ENCODE data around the gene CSNK1D.

The CSNK1D gene

GRCh38 chr17:82240506-82241182, 32.9 kb downstream of the CSNK1D start:
- DNase-seq (ENCODE audit: low read depth), result no peak

GRCh38 chr17:82239926-82240505, 33.5 kb downstream of the CSNK1D start:
- no peak for DNase-seq (ENCODE audit: low read depth)

GRCh38 chr17:82239401-82239925, 34.0 kb downstream of the CSNK1D start:
- no peak for DNase-seq (ENCODE audit: low read depth)

GRCh38 chr17:82238472-82239201, 34.9 kb downstream of the CSNK1D start:
- DNase-seq (ENCODE audit: low read depth), result no peak

- no peak for DNase-seq (ENCODE audit: low read depth)
Measured at GRCh38 chr17:82237746-82238471, 35.6 kb downstream of the CSNK1D start.

GRCh38 chr17:82237083-82237745, 36.3 kb downstream of the CSNK1D start:
- DNase-seq (ENCODE audit: low read depth), result no peak

GRCh38 chr17:82236142-82236971, 37.1 kb downstream of the CSNK1D start:
- DNase-seq (ENCODE audit: low read depth), result no peak

GRCh38 chr17:82235775-82236141, 37.7 kb downstream of the CSNK1D start:
- DNase-seq (ENCODE audit: low read depth), result no peak

- no peak for DNase-seq (ENCODE audit: low read depth)
Measured at GRCh38 chr17:82235056-82235774, 38.3 kb downstream of the CSNK1D start.

GRCh38 chr17:82234211-82235055, 39.1 kb downstream of the CSNK1D start:
- no peak for DNase-seq (ENCODE audit: low read depth)

GRCh38 chr17:82232876-82233785, 40.4 kb downstream of the CSNK1D start:
- no peak for DNase-seq (ENCODE audit: low read depth)

GRCh38 chr17:82232322-82232820, 41.1 kb downstream of the CSNK1D start:
- DNase-seq (ENCODE audit: low read depth), result no peak

- DNase-seq (ENCODE audit: low read depth), result no peak
Measured at GRCh38 chr17:82231562-82232321, 41.8 kb downstream of the CSNK1D start.

GRCh38 chr17:82231312-82231561, 42.3 kb downstream of the CSNK1D start:
- no peak for DNase-seq (ENCODE audit: low read depth)

GRCh38 chr17:82230609-82231311, 42.7 kb downstream of the CSNK1D start:
- no peak for DNase-seq (ENCODE audit: low read depth)

- DNase-seq (ENCODE audit: low read depth), result no peak
Measured at GRCh38 chr17:82229698-82230608, 43.5 kb downstream of the CSNK1D start.
